Measurements from ENCODE around the gene MPPED2.

DNA sequence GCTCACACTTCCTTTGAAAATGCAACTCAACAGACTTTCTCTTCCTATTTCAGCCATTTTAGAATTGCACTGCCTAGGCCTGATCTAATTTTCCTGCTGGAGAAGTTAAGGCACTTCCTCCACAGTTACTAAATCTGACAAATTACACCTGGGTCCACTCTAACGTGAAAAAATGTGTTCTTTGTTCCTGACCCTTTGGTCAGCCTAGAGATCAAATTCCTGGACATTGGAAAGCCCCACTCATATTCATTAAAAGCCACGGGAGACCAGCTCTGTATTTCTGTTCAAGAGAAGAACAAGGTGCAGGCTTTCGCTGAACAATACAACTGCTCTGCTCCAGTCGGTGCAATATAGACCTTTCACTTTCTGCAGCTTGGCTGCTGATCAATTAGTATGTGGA is 96.6 kb downstream of the MPPED2 start:
- TF ChIP-seq CTCF (IDR thresholded peaks at IDR 0.05 in 2 of 3, conservative IDR thresholded peaks at IDR 0.05 in 1 of 3; ENCODE audit: control insufficient read depth in 2 of 3, extremely low read depth in 1 of 3, insufficient read depth in 1 of 3, low read depth in 3 of 3, low read length in 3 of 3) = no peak
- no peak for TF ChIP-seq FOS (IDR thresholded peaks at IDR 0.05; ENCODE audit: borderline replicate concordance, extremely low read depth, insufficient read length)
- TF ChIP-seq BACH1 (IDR thresholded peaks at IDR 0.05; ENCODE audit: borderline replicate concordance) = no peak
- no peak for TF ChIP-seq POLR2AphosphoS5 (IDR thresholded peaks at IDR 0.05; ENCODE audit: low read length)
- TF ChIP-seq, protein P1, sequence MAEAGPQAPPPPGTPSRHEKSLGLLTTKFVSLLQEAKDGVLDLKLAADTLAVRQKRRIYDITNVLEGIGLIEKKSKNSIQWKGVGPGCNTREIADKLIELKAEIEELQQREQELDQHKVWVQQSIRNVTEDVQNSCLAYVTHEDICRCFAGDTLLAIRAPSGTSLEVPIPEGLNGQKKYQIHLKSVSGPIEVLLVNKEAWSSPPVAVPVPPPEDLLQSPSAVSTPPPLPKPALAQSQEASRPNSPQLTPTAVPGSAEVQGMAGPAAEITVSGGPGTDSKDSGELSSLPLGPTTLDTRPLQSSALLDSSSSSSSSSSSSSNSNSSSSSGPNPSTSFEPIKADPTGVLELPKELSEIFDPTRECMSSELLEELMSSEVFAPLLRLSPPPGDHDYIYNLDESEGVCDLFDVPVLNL (IDR thresholded peaks at IDR 0.05; ENCODE audit: low read depth, low read length) = no peak
- TF ChIP-seq, protein P2, sequence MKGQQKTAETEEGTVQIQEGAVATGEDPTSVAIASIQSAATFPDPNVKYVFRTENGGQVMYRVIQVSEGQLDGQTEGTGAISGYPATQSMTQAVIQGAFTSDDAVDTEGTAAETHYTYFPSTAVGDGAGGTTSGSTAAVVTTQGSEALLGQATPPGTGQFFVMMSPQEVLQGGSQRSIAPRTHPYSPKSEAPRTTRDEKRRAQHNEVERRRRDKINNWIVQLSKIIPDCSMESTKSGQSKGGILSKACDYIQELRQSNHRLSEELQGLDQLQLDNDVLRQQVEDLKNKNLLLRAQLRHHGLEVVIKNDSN (IDR thresholded peaks at IDR 0.05; ENCODE audit: borderline replicate concordance, extremely low read length, insufficient read depth, low read depth, low read length) = no peak
- TF ChIP-seq, protein P3, sequence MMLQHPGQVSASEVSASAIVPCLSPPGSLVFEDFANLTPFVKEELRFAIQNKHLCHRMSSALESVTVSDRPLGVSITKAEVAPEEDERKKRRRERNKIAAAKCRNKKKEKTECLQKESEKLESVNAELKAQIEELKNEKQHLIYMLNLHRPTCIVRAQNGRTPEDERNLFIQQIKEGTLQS (IDR thresholded peaks at IDR 0.05; ENCODE audit: borderline replicate concordance, extremely low read depth, low read depth, low read length) = no peak
- TF ChIP-seq, protein P4, sequence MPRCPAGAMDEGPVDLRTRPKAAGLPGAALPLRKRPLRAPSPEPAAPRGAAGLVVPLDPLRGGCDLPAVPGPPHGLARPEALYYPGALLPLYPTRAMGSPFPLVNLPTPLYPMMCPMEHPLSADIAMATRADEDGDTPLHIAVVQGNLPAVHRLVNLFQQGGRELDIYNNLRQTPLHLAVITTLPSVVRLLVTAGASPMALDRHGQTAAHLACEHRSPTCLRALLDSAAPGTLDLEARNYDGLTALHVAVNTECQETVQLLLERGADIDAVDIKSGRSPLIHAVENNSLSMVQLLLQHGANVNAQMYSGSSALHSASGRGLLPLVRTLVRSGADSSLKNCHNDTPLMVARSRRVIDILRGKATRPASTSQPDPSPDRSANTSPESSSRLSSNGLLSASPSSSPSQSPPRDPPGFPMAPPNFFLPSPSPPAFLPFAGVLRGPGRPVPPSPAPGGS (IDR thresholded peaks at IDR 0.05; ENCODE audit: borderline replicate concordance, insufficient read depth, low read depth, low read length, poor library complexity, severe bottlenecking) = no peak
- no peak for TF ChIP-seq NFIC (IDR thresholded peaks at IDR 0.05; ENCODE audit: low read depth, low read length)
- no peak for TF ChIP-seq ESRRA (IDR thresholded peaks at IDR 0.05; ENCODE audit: low read length)
- TF ChIP-seq, protein P5, sequence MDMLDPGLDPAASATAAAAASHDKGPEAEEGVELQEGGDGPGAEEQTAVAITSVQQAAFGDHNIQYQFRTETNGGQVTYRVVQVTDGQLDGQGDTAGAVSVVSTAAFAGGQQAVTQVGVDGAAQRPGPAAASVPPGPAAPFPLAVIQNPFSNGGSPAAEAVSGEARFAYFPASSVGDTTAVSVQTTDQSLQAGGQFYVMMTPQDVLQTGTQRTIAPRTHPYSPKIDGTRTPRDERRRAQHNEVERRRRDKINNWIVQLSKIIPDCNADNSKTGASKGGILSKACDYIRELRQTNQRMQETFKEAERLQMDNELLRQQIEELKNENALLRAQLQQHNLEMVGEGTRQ (IDR thresholded peaks at IDR 0.05; ENCODE audit: borderline replicate concordance, low read depth, low read length) = no peak
- no peak for TF ChIP-seq ATF7 (IDR thresholded peaks at IDR 0.05; ENCODE audit: low read depth)
- TF ChIP-seq MTA2 (IDR thresholded peaks at IDR 0.05; ENCODE audit: low read depth) = no peak
- no peak for TF ChIP-seq CEBPB (IDR thresholded peaks at IDR 0.05; ENCODE audit: borderline replicate concordance in 1 of 2, low read depth in 2 of 2, low read length in 2 of 2)

Measured in GM12878 (cell line).